Mesenteric fat pad (tissue), 1 donor: Measurements from ENCODE around the gene DNAJC10. TPM values are rescaled to one million over a fixed set of nuclear protein-coding genes. Genes with fewer than 3 reads are reported as not detected.
"Not testable (repeated sequence)": the region's sequence is repeated elsewhere in the genome, so short reads cannot be mapped to it uniquely, and the experiment has no call there.

ENCODE experiments used
- DNase-seq: peaks from one replicate; pipeline ENCODE4 v3.0.0-alpha.2; 2020; ENCODE audit warnings: low spot score
- long read RNA-seq: library from polyadenylated mRNA; unstranded; transcript quantifications from one replicate; pipeline ENCODE4 v2.0.0, GENCODE V29; 2020
- total RNA-seq: library from RNA; stranded (reverse); fragmentation: NEBNext Ultra II Directional; extraction: Animal tissue kit (Norgen Biotek cat#: 25700); gene quantifications from one replicate; pipeline ENCODE4 v1.2.1, GENCODE V29; 2021
- donor health status: DM: yes; HTN: yes; CAD: no.

DNAJC10 gene
- total RNA-seq, result 76.0 TPM
- long read RNA-seq, full-length matches to known transcripts, result 10 of 23 reads
- long read RNA-seq, partial matches to known transcripts, result 8 of 23 reads
- long read RNA-seq, other reads (novel, unspliced or antisense), result 5 of 23 reads

- DNase-seq, result peak; percentile 96
Observed at GRCh38 chr2:182715892-182716649, at the start of gene DNAJC10. DNAJC10 (plus strand) TSS chr2:182716257; CDS start chr2:182718087, 1,830 bp downstream.

GRCh38 chr2:182666674-182667314, 49.3 kb upstream of the DNAJC10 start:
- DNase-seq, result no peak

GRCh38 chr2:182667315-182667695, 48.8 kb upstream of the DNAJC10 start:
- DNase-seq, result no peak

- DNase-seq, result no peak
Observed at GRCh38 chr2:182668671-182669070, 47.4 kb upstream of the DNAJC10 start.

- DNase-seq, result no peak
Observed at GRCh38 chr2:182672466-182673165, 43.4 kb upstream of the DNAJC10 start.

GRCh38 chr2:182680837-182681236, 35.2 kb upstream of the DNAJC10 start:
- DNase-seq, result no peak

GRCh38 chr2:182682210-182682609, 33.8 kb upstream of the DNAJC10 start:
- no peak for DNase-seq

GRCh38 chr2:182685559-182685958, 30.5 kb upstream of the DNAJC10 start:
- DNase-seq, result no peak

GRCh38 chr2:182686763-182687162, 29.3 kb upstream of the DNAJC10 start:
- not testable (repeated sequence) for DNase-seq

- DNase-seq, result no peak
Observed at GRCh38 chr2:182694189-182694588, 21.9 kb upstream of the DNAJC10 start.

- DNase-seq, result no peak
Observed at GRCh38 chr2:182695776-182696175, 20.3 kb upstream of the DNAJC10 start.

GRCh38 chr2:182698671-182699070, 17.4 kb upstream of the DNAJC10 start:
- DNase-seq, result no peak

- no peak for DNase-seq
Observed at GRCh38 chr2:182705761-182706160, 10.3 kb upstream of the DNAJC10 start.

GRCh38 chr2:182706751-182707150, 9.3 kb upstream of the DNAJC10 start:
- no peak for DNase-seq

GRCh38 chr2:182713601-182714000, 2.5 kb upstream of the DNAJC10 start:
- DNase-seq, result no peak

- DNase-seq, result no peak
Observed at GRCh38 chr2:182715121-182715891, 751 bp upstream of the DNAJC10 start.

GRCh38 chr2:182716650-182716979, 558 bp downstream of the DNAJC10 start:
- DNase-seq, result no peak

- no peak for DNase-seq
Observed at GRCh38 chr2:182717416-182717815, 1.4 kb downstream of the DNAJC10 start.

GRCh38 chr2:182717816-182718215, 1.8 kb downstream of the DNAJC10 start:
- no peak for DNase-seq

- DNase-seq, result no peak
Observed at GRCh38 chr2:182718459-182718858, 2.4 kb downstream of the DNAJC10 start.

- not testable (repeated sequence) for DNase-seq
Observed at GRCh38 chr2:182719116-182719515, 3.1 kb downstream of the DNAJC10 start.
